K562 (cell line): ENCODE data around the gene CCAR1. TPM values are rescaled to one million over a fixed set of nuclear protein-coding genes. Genes with fewer than 3 reads are reported as not detected.

Experiments
- ATAC-seq: fragments of 200-7000 bp; cut with Tn5 transposase; 3 replicates; pipeline ENCODE4 v1.9.1; 2020; ENCODE audit warnings: moderate library complexity
- BruUV-seq: library from RNA; stranded (reverse); fragments of 400-500 nt; replicated peaks from 2 replicates; lab custom pipeline; 2021; lab: Mats Ljungman, UMichigan
- CTCF ChIA-PET: fragments of 300-600 bp; formaldehyde crosslinking; extraction: SDS; loops from one replicate; lab custom pipeline; 2021; ENCODE audit warnings: low intra/inter-chr PET ratio; lab: Yijun Ruan, JAX
- POLR2A ChIA-PET: fragments of 300-600, 350-650 bp; sonication (Branson Sonifier 250); formaldehyde crosslinking; extraction: SDS; loops from one replicate; lab custom pipeline; 2021; ENCODE audit warnings: antibody characterized with exemption, inconsistent platforms; lab: Yijun Ruan, JAX
- DNase-seq, 4 experiments: peaks; one replicate each; pipeline versions ENCODE4 v3.0.0 to v3.0.0-alpha.2; 2011 to 2018; ENCODE audit warnings: low spot score in 3 of 4, mixed read lengths in 3 of 4; ENCODE audit errors: extremely low read depth in 1 of 4
- FAIRE-seq: peaks from 2 replicates; lab custom pipeline; 2011; peaks lifted over from hg19 to GRCh38; lab: Jason Lieb, UNC
- H2AFZ ChIP-seq: 2 replicates; pipeline ENCODE4 v1.6.0; 2011; ENCODE audit warnings: low read depth, low read length, control low read depth, inconsistent platforms
- H3K27ac ChIP-seq: fragments of 200-600 bp; 3 replicates; pipeline ENCODE4 v1.8.0; 2011; ENCODE audit warnings: low read depth, mild to moderate bottlenecking, control low read depth, inconsistent platforms, low read length, moderate library complexity, mixed read lengths; ENCODE audit errors: extremely low read depth
- H3K27me3 ChIP-seq, 2 experiments: fragments of 300-600 bp in 1 of 2; 2 replicates in 1 of 2; 3 replicates in 1 of 2; pipeline versions ENCODE4 v1.6.0 to v1.8.0; 2011; ENCODE audit warnings: inconsistent platforms in 2 of 2, low read length in 2 of 2, mild to moderate bottlenecking in 1 of 2, mixed read lengths in 1 of 2, moderate library complexity in 1 of 2; ENCODE audit not compliant: control insufficient read depth in 2 of 2, insufficient read depth in 2 of 2
- H3K36me3 ChIP-seq: fragments of 300-600 bp; 3 replicates; pipeline ENCODE4 v1.8.0; 2011; ENCODE audit warnings: mild to moderate bottlenecking, low read length, inconsistent platforms; ENCODE audit not compliant: control insufficient read depth, insufficient read depth
- H3K4me1 ChIP-seq, 2 experiments: fragments of 200-600 bp in 1 of 2; replicated peaks in 1 of 2; 2 replicates in 1 of 2; 3 replicates in 1 of 2; pipeline versions ENCODE4 v1.5.1 to v1.8.0; 2011; ENCODE audit warnings: inconsistent platforms in 2 of 2, low read length in 2 of 2, mild to moderate bottlenecking in 1 of 2, mixed read lengths in 1 of 2, moderate library complexity in 1 of 2; ENCODE audit not compliant: control insufficient read depth in 2 of 2, insufficient read depth in 2 of 2
- H3K4me2 ChIP-seq: 2 replicates; pipeline ENCODE4 v1.6.1; 2011; ENCODE audit warnings: low read length, control low read depth, inconsistent platforms, mixed read lengths; ENCODE audit not compliant: insufficient read depth
- H3K4me3 ChIP-seq: fragments of 200-600 bp; sonication (generic), shearing (Covaris generic); 2 replicates; pipeline ENCODE4 v1.5.1; 2016; ENCODE audit warnings: control low read depth, inconsistent platforms
- H3K79me2 ChIP-seq: fragments of 200-600 bp; 3 replicates; pipeline ENCODE4 v1.8.0; 2011; ENCODE audit warnings: low read length, inconsistent platforms; ENCODE audit not compliant: control insufficient read depth, insufficient read depth
- H3K9ac ChIP-seq, 2 experiments: 2 replicates each; pipeline versions ENCODE4 v1.6.0 to v1.6.1; 2011; ENCODE audit warnings: low read depth in 2 of 2, low read length in 2 of 2, control low read depth in 1 of 2, inconsistent platforms in 1 of 2, mild to moderate bottlenecking in 1 of 2, mixed read lengths in 1 of 2; ENCODE audit not compliant: insufficient read depth in 1 of 2
- H3K9me1 ChIP-seq: one replicate; pipeline ENCODE4 v1.6.0; 2011; ENCODE audit warnings: inconsistent platforms, mild to moderate bottlenecking, low read length, moderate library complexity; ENCODE audit not compliant: control insufficient read depth, insufficient read depth
- H3K9me3 ChIP-seq: replicated peaks from 2 replicates; pipeline ENCODE4 v1.5.1; 2011; ENCODE audit warnings: low read depth, low read length, inconsistent platforms; ENCODE audit not compliant: control insufficient read depth, insufficient read depth
- H4K20me1 ChIP-seq: replicated peaks from 2 replicates; pipeline ENCODE4 v1.6.1; 2011; ENCODE audit warnings: low read length, inconsistent platforms, mixed read lengths; ENCODE audit not compliant: control insufficient read depth, insufficient read depth
- BRCA1 ChIP-seq, 2 experiments: fragments of 450-650 bp in 1 of 2; sonication (generic) in 1 of 2; formaldehyde crosslinking in 1 of 2; IDR thresholded peaks; 2 replicates each; pipeline versions ENCODE4 v1.5.0 to v1.6.1; 2017 to 2020; ENCODE audit warnings: mild to moderate bottlenecking in 1 of 2, missing genetic modification reagents in 1 of 2
- COPS2 ChIP-seq: fragments of 450-650 bp; conservative IDR thresholded peaks from 2 replicates; pipeline ENCODE4 v1.6.1; 2016; ENCODE audit warnings: mild to moderate bottlenecking, moderate library complexity
- DACH1 ChIP-seq: fragments of 450-650 bp; IDR thresholded peaks from 2 replicates; pipeline ENCODE4 v1.6.1; 2018; ENCODE audit not compliant: partially characterized antibody
- GATA2 ChIP-seq: sonication (generic); formaldehyde crosslinking; IDR thresholded peaks from 2 replicates; pipeline ENCODE4 v1.4.0; 2020; ENCODE audit warnings: mild to moderate bottlenecking, missing genetic modification reagents
- GATAD2B ChIP-seq: fragments of 450-650 bp; IDR thresholded peaks from 2 replicates; pipeline ENCODE4 v1.6.1; 2017; ENCODE audit warnings: mild to moderate bottlenecking, borderline replicate concordance
- MNT ChIP-seq, 2 experiments: fragments of 450-650 bp; conservative IDR thresholded peaks; 2 replicates each; pipeline ENCODE4 v1.6.1; 2017; ENCODE audit warnings: mild to moderate bottlenecking in 2 of 2, moderate library complexity in 2 of 2
- NFXL1 ChIP-seq: fragments of 450-650 bp; formaldehyde crosslinking; IDR thresholded peaks from 2 replicates; pipeline ENCODE4 v1.4.0; 2021; ENCODE audit warnings: mild to moderate bottlenecking
- PREB ChIP-seq: sonication (generic); formaldehyde crosslinking; IDR thresholded peaks from 2 replicates; pipeline ENCODE4 v1.8.1; 2023; ENCODE audit warnings: mild to moderate bottlenecking, missing genetic modification reagents
- RAD21 ChIP-seq, 2 experiments: fragments of 250-450 bp in 1 of 2; fragments of 450-650 bp in 1 of 2; sonication (Bioruptor Pico) in 1 of 2; formaldehyde crosslinking in 1 of 2; IDR thresholded peaks in 1 of 2; conservative IDR thresholded peaks in 1 of 2; 2 replicates each; pipeline versions ENCODE4 v1.4.0 to v1.8.0; 2020 to 2022; ENCODE audit warnings: mild to moderate bottlenecking in 2 of 2, moderate library complexity in 1 of 2
- TFAM ChIP-seq: fragments of 250-450 bp; sonication (Bioruptor Pico); conservative IDR thresholded peaks from 2 replicates; pipeline ENCODE4 v1.5.0; 2021; ENCODE audit warnings: mild to moderate bottlenecking, moderate library complexity
- TRIM24 ChIP-seq, 2 experiments: fragments of 450-650 bp; IDR thresholded peaks; 2 replicates each; pipeline ENCODE4 v1.6.1; 2016
- ZBTB2 ChIP-seq: fragments of 450-650 bp; IDR thresholded peaks from 2 replicates; pipeline ENCODE4 v1.6.1; 2016; ENCODE audit warnings: antibody characterized with exemption
- WGBS: fragments of 100-300 bp; shearing (Covaris generic); methylation state at CpG from one replicate; pipeline ENCODE4 v1.1.6; 2016; ENCODE audit warnings: low coverage, mixed read lengths; ENCODE audit not compliant: insufficient coverage; ENCODE audit errors: missing lambda C conversion rate; 5-methylcytosine and 5-hydroxymethylcytosine counted together
- in situ Hi-C: fragments of 300-500 bp; cut with MboI; formaldehyde crosslinking; loops from 4 replicates; pipeline ENCODE4 v1.15.0; 2018; ENCODE audit warnings: inconsistent platforms, mixed read lengths
- intact Hi-C: fragments of 100-400 bp; cut with micrococcal nuclease; formaldehyde crosslinking; loops from 2 replicates; pipeline ENCODE4 v1.14.2; 2022
- polyA plus RNA-seq, 8 experiments: library from polyadenylated mRNA; depleted of rRNA in 4 of 8; stranded (reverse) in 5 of 8; unstranded in 3 of 8; fragments of >200 nt; fragmentation: Nextera tagmentation in 2 of 8; fragmentation: Illumina TruSeq in 1 of 8; extraction: Ambion mirVana in 2 of 8; extraction: Trizol in 1 of 8; gene quantifications; 2 replicates each; pipeline versions ENCODE4 v1.2.1 to v1.2.3, GENCODE V29; 2011 to 2014; ENCODE audit warnings: inconsistent platforms in 1 of 8, missing spikeins in 1 of 8
- total RNA-seq, 7 experiments: library from RNA; depleted of rRNA in 6 of 7; stranded (reverse); fragments of >200 nt in 6 of 7; fragmentation: Illumina TruSeq in 2 of 7; extraction: Trizol in 2 of 7; gene quantifications; 2 replicates each; pipeline versions ENCODE4 v1.2.1 to v1.2.3, GENCODE V29; 2011 to 2021; ENCODE audit warnings: low replicate concordance in 1 of 7

Gene CCAR1
- total and polyA plus RNA-seq, 9 of the 15 experiments (the other 6 are each of a cell fraction or from before 2014, with no cell fraction given), result 44.8 to 173 (median 111) TPM

GRCh38 chr10:68752711-68753350 is 31.8 kb downstream of the CCAR1 start:
- CTCF ChIA-PET, result no interaction called here
- Histone ChIP-seq H3K79me2 (0 out of 3 replicates have a peak, but pooled peaks cover 3% of the 10 kb centered on the region), H3K36me3 (peaks cover 95% of the 10 kb centered on the region), H3K9me3 (no peaks in the 10 kb centered on the region), H3K27ac (no peak overlapping the region), H2AFZ (no peak overlapping the region), H3K9me1 (no peaks in the 10 kb centered on the region), H3K4me3 (no peak overlapping the region), H3K9ac (no peak overlapping the region), H4K20me1 (no peaks in the 10 kb centered on the region), H3K4me2 (no peak overlapping the region), H3K4me1 (no peaks in the 10 kb centered on the region), H3K27me3 (no peaks in the 10 kb centered on the region)
- POLR2A ChIA-PET, result interaction anchor here (0.8 to 1.9 kb wide), 2 partner anchors 10 to 18 kb away, joined by 4 to 8 read pairs; no protein-coding TSS in a partner anchor
- no peak for FAIRE-seq
- no TSS peak for BruUV-seq
- in situ Hi-C loops (no loop called here), intact Hi-C loops (loop anchor here (10.0 kb wide), 1 partner anchor 222 kb away; no protein-coding TSS in a partner anchor)
- TF ChIP-seq PREB (no peak), TRIM24 (IDR thresholded peaks at IDR 0.05) (no peak), ZBTB2 (peak; percentile 82; the same call in 1 of the 2 replicates), NFXL1 (CRISPR knock-in tag) (no peak), COPS2 (no peak), MNT (conservative IDR thresholded peaks at IDR 0.05) (no peak), BRCA1 (IDR thresholded peaks at IDR 0.05) (no peak), BRCA1 (CRISPR knock-in tag; IDR thresholded peaks at IDR 0.05) (no peak), RAD21 (CRISPR knock-in tag; conservative IDR thresholded peaks at IDR 0.05 in 1 of 2, IDR thresholded peaks at IDR 0.05 in 1 of 2) (no peak), GATAD2B (peak; percentile 91), DACH1 (peak; percentile 99), TFAM (CRISPR knock-in tag) (no peak), GATA2 (peak; percentile 48; the same call in 1 of the 2 replicates)
- no peak for DNase-seq
- WGBS, result 88% methylated on average over 2 of the region's 2 CpGs
- ATAC-seq, result no peak
